ENCODE results near the gene ALDOB.
"Not testable (repeated sequence)": the region's sequence is repeated elsewhere in the genome, so short reads cannot be mapped to it uniquely, and the experiment has no call there.

The ALDOB gene

GRCh38 chr9:101418518-101419430 is 16.8 kb downstream of the ALDOB start:
- DNase-seq: no peak

- no peak for DNase-seq
Measured at GRCh38 chr9:101417977-101418376, 17.6 kb downstream of the ALDOB start.

- no peak for DNase-seq
Measured at GRCh38 chr9:101417389-101417788, 18.2 kb downstream of the ALDOB start.

- no peak for DNase-seq
Measured at GRCh38 chr9:101415578-101415977, 20.0 kb downstream of the ALDOB start.

- DNase-seq: no peak
Measured at GRCh38 chr9:101414839-101415238, 20.7 kb downstream of the ALDOB start.

GRCh38 chr9:101409079-101409477 is 26.5 kb downstream of the ALDOB start:
- DNase-seq: no peak

- no peak for DNase-seq
Measured at GRCh38 chr9:101408374-101409078, 27.0 kb downstream of the ALDOB start.

- DNase-seq: no peak
Measured at GRCh38 chr9:101403516-101404285, 31.9 kb downstream of the ALDOB start.

GRCh38 chr9:101400120-101400519 is 35.5 kb downstream of the ALDOB start:
- no peak for DNase-seq

- DNase-seq: no peak
Measured at GRCh38 chr9:101399643-101399970, 36.0 kb downstream of the ALDOB start.

- no peak for DNase-seq
Measured at GRCh38 chr9:101398930-101399642, 36.5 kb downstream of the ALDOB start.

- peak; percentile 95 for DNase-seq
Measured at GRCh38 chr9:101398068-101398929, 37.3 kb downstream of the ALDOB start, which contains the start of the genes MRPL50 and ZNF189. Gene MRPL50, minus strand, starts transcription at chr9:101398618. Its CDS starts 26 bp downstream, at chr9:101398592. Gene ZNF189, plus strand, starts transcription at chr9:101398851. Its CDS starts 306 bp downstream, at chr9:101399157.

GRCh38 chr9:101397746-101398067 is 37.9 kb downstream of the ALDOB start:
- no peak for DNase-seq

GRCh38 chr9:101394687-101395086 is 40.9 kb downstream of the ALDOB start:
- no peak for DNase-seq

- DNase-seq: no peak
Measured at GRCh38 chr9:101393135-101393534, 42.4 kb downstream of the ALDOB start.

- DNase-seq: no peak
Measured at GRCh38 chr9:101388507-101388993, 47.0 kb downstream of the ALDOB start.

- no peak for DNase-seq
Measured at GRCh38 chr9:101387871-101388506, 47.6 kb downstream of the ALDOB start.

GRCh38 chr9:101384873-101385536 is 50.6 kb downstream of the ALDOB start, which contains the start of gene BAAT:
Gene BAAT, minus strand, starts transcription at chr9:101385006. Its CDS starts 13,602 bp downstream, at chr9:101371404.
- not testable (repeated sequence) for DNase-seq

- no peak for DNase-seq
Measured at GRCh38 chr9:101383361-101383760, 52.2 kb downstream of the ALDOB start.

- DNase-seq: no peak
Measured at GRCh38 chr9:101381833-101382342, 53.7 kb downstream of the ALDOB start.

Data from GDM1 (cell line).